Rectal smooth muscle tissue (tissue), 1 donor: ENCODE measurements around the gene FRMPD1.

Source experiments
- H3K27ac ChIP-seq: one replicate; pipeline ENCODE4 v1.7.0; 2013; ENCODE audit warnings: low read depth, low read length, inconsistent platforms
- H3K27me3 ChIP-seq: one replicate; pipeline ENCODE4 v1.7.0; 2013; ENCODE audit warnings: low read length; ENCODE audit not compliant: control insufficient read depth, insufficient read depth
- H3K36me3 ChIP-seq: one replicate; pipeline ENCODE4 v1.7.0; 2013; ENCODE audit warnings: low read length; ENCODE audit not compliant: control insufficient read depth, insufficient read depth
- H3K4me1 ChIP-seq: one replicate; pipeline ENCODE4 v1.7.0; 2013; ENCODE audit warnings: low read length; ENCODE audit not compliant: control insufficient read depth, insufficient read depth
- H3K4me3 ChIP-seq: one replicate; pipeline ENCODE4 v1.7.0; 2013; ENCODE audit warnings: low read length
- H3K9ac ChIP-seq: one replicate; pipeline ENCODE4 v1.7.0; 2013; ENCODE audit warnings: low read length

Gene FRMPD1

DNA sequence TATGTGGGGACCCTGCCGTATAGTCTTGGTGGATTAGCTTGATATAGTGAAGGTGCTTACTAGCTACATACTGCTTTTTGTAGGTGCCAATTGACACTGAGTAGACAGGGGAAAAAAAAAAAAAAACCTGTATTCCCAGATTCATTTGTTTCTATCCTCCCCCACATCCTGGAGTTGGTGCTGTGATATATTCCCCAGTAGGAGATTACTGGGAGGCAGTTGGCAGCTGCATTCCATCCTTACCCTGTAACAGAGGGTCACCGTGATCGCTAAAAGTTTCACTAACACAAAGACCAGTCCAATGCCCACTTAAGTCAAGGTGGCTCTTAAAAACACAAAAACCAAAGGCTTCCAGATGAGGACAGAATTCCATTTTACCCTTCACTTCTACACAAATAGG is 30.9 kb upstream of the FRMPD1 start:
- no peaks in the 10 kb centered on the region for H3K36me3 ChIP-seq
- H3K27ac ChIP-seq, result no peak overlapping the region
- no peak overlapping the region for H3K4me3 ChIP-seq
- no peak overlapping the region for H3K9ac ChIP-seq
- no peaks in the 10 kb centered on the region for H3K27me3 ChIP-seq
- no peaks in the 10 kb centered on the region for H3K4me1 ChIP-seq

DNA sequence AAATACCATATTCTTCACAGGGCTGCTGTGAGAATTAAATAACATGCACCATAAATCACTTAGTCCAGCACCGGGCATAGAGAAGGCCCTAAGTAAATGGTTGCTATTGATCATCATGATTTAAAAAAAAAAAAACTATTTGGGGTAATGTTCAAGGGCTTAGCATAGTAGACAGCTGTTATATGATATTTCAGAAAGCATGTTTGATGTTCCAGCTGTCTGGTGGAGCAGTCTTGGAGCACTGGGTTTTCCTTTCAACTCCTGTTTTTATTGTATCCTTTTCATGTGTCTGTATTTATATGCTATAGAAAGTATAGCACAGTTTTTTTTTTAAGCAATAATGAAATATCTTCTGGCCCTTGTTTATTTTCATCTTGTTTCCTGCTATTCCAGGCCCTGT is 30.4 kb upstream of the FRMPD1 start:
- Histone ChIP-seq H3K9ac (no peak overlapping the region), H3K4me1 (no peaks in the 10 kb centered on the region), H3K36me3 (no peaks in the 10 kb centered on the region), H3K4me3 (no peak overlapping the region), H3K27me3 (no peaks in the 10 kb centered on the region), H3K27ac (no peak overlapping the region)

DNA sequence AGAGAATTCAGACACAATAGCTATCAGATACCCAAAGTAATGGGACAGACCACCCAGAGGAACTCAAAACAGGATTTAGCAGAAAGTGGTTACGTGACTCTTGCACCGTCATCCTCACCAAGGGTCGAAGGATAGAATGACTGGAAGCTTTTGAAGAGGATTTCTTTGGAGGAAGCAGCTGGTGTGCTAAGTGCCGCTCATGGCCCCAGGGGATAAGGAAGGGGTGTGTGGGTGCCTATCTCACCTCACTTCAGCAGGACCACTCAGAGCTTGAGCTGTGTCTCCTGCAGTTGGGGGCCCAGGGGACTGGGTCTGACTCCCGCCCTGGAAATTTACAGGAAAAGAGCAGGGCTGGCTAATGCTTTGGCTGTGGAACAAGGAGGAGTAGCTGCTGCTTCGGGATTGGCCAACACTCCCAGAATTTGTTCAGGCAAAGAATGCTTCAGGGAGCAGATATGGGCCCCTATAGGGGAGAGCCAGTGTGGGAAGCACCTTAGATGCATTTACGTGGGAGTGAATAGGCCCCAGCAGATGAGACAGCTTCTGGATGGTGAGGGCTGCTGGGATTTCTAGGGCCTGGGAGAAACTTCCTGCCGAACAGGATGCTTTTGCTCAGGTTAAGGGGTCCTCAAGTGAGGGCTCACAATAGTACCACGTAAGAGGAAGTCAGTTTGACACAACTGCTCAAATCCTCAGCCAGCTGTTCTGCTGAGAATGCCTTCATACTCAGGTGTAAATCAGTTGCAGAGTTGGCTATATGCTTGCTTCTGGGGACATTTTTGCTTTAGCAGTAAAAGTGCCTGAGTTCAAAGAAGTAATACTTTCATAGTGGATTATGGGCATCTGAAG is 29.3 kb upstream of the FRMPD1 start:
- no peak overlapping the region for H3K27ac ChIP-seq
- no peak overlapping the region for H3K9ac ChIP-seq
- no peaks in the 10 kb centered on the region for H3K4me1 ChIP-seq
- no peaks in the 10 kb centered on the region for H3K27me3 ChIP-seq
- H3K36me3 ChIP-seq, result no peaks in the 10 kb centered on the region
- H3K4me3 ChIP-seq, result no peak overlapping the region

DNA sequence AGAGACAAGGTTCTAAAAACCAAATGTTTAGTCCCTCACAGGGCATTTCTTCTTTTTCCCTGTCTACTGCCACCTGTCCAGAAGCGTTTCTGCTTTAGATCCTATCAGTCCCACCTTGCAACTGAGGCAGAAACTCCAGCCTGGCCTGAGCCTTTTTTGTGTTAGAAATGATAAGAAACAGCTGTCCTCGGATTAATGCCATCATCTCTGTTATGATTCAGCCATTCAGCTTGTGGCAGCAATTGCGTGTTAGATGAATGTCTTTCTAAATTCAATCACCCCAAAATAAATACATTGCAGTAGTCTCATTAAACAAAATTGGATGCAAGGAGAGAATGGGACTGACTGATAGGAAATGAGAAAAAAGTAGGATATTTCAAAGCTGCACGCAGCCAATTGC is 28.3 kb upstream of the FRMPD1 start:
- no peak overlapping the region for H3K27ac ChIP-seq
- H3K36me3 ChIP-seq, result no peaks in the 10 kb centered on the region
- no peak overlapping the region for H3K9ac ChIP-seq
- no peaks in the 10 kb centered on the region for H3K4me1 ChIP-seq
- H3K4me3 ChIP-seq, result no peak overlapping the region
- H3K27me3 ChIP-seq, result no peaks in the 10 kb centered on the region

DNA sequence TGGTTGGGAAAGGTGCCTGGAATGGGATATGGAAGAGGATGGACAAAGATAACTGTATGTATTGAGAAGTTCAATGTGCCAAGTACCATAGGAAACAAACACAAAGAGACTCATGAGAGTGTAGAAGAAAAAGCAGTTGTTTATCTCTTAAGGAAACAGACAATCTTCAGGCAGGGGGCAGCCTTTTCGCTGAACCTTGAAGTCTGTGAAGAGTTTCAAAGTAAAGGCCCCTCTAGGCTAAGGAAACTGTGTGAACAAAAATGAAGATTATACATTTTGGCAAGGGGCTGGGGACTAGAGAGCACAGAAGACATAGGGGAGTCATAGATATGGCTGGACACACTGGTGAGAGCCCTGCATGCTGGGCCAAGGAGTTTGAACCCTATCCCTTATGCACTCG is 27.5 kb upstream of the FRMPD1 start:
- Histone ChIP-seq H3K4me1 (no peaks in the 10 kb centered on the region), H3K27me3 (no peaks in the 10 kb centered on the region)

DNA sequence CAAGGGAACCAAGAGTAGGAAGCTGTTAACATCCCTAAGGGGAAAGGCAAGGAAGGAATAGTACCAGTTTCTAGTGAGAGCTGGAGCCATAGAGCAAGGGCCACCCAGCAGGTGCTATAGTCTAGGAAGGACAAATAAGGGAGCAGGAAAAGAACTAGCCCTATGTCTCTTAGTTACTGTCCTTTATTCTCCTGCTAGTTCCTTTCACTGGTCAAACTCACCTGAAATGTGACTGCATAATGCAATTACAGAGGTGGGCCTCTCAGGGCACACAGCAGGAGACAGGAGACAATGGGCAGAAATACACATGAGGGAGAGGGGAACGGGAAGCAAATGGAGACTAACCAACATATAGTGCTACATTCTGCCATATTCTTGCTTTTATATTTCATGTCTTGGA is 26.7 kb upstream of the FRMPD1 start:
- Histone ChIP-seq H3K27ac (no peak overlapping the region), H3K27me3 (no peaks in the 10 kb centered on the region), H3K4me3 (no peak overlapping the region), H3K36me3 (no peaks in the 10 kb centered on the region), H3K4me1 (no peaks in the 10 kb centered on the region), H3K9ac (no peak overlapping the region)

More for the DNA sequence above, 27.5 kb upstream of the FRMPD1 start:
- Histone ChIP-seq H3K27ac (no peak overlapping the region), H3K36me3 (no peaks in the 10 kb centered on the region), H3K9ac (no peak overlapping the region), H3K4me3 (no peak overlapping the region)

DNA sequence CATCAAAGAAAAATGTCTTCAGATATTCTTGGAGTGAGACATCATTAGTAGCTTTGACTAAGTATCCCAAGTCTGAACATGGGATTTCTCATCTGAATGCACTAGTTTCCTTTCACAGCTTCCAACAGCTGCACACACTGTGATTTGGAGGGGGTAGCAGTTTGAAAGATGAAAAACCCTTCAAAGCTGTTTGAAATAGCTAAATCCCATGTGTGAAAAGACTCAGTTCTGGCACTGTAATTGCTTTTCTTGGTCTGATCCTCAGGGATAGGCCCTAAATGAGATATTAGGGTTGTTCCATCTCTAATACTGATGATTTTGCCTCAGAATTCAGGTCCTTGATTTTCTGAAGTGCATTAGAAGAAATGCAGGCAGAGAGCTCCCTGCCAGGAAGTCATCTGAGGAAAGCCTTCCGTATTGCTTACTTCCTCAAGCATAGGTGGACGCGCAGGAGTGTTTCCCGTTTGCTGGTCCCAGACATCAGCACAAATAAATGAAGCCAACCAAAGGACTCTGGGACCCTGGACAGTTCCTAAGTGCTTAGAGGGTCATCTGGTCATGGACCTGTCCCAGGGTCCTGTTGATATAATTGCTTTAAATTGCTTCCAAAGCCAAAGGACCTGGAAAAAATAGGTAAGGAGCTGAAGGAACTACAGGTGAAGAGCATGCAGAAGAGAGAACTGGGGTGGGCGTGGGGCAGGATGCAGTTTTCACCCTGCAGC is 25.6 kb upstream of the FRMPD1 start:
- Histone ChIP-seq H3K4me1 (no peaks in the 10 kb centered on the region), H3K36me3 (no peaks in the 10 kb centered on the region)

DNA sequence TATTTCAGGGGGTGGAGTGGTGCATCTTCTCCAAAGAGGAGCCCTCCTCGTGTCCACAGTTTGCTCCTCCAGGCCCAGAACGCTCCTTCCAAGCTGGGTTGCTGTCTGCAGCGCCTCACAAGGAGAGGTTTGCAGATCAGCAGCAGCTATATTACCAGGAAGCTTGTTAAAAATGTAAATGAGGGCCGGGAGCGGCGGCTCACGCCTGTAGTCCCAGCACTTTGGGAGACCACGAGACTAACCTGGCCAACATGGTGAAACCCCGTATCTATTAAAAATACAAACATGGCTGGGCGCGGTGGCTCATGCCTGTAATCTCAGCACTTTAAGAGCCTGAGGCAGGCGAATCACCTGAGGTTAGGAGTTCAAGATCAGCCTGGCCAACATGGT is 25.0 kb upstream of the FRMPD1 start:
- Histone ChIP-seq H3K27me3 (no peaks in the 10 kb centered on the region), H3K27ac (no peak overlapping the region), H3K9ac (no peak overlapping the region), H3K4me3 (no peak overlapping the region), H3K4me1 (no peaks in the 10 kb centered on the region), H3K36me3 (no peaks in the 10 kb centered on the region)

More for the DNA sequence above, 25.6 kb upstream of the FRMPD1 start:
- Histone ChIP-seq H3K27ac (no peak overlapping the region), H3K4me3 (no peak overlapping the region), H3K27me3 (no peaks in the 10 kb centered on the region), H3K9ac (no peak overlapping the region)

DNA sequence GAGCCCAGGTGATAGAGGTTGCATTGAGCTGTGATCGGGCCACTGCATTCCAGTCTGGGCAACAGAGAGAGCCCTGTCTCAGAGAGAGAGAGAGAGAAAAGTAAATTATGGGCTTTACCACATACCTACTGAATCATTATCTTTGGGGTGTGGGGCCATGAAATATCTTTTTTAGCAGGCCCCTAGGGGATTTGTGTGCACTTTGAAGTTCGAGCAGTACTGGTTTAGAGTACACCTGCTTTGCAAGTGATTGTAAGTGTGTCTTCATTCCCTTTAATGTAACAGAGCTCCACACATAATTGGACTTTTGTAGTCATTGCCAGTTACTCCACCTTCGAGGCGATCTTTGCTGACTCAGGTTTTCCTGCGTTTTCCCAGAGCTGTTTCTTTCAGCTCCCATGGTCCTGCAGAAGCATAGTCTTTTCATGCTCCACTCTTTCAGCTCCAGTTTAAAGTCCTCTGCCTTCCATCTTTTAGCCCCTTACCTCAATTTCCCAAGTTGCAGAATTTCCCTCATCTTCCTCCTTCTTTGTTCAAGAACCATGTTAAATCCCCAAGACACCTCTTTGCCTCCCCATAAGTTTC is 24.0 kb upstream of the FRMPD1 start:
- H3K27ac ChIP-seq, result no peak overlapping the region

DNA sequence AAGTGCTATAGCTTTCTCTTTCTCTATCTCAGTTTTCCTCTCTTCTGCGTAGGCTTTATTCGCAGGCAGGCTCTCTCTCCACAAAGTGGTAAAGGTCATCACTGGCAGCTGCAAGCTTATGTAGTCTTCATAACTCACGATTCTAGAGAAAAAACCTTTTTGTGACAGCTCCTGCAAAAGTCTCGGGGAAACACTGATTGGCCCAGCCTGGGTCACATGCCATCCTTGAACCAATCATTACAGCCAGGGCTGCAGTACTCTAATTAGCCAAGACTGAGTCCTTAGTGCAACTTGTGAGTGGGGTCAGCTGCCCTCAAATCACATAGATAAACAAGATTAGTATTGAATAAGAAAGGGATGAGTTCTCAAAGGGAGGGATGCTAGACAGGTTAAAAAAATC is 18.3 kb upstream of the FRMPD1 start:
- Histone ChIP-seq H3K27ac (no peak overlapping the region), H3K4me3 (no peak overlapping the region), H3K36me3 (no peaks in the 10 kb centered on the region), H3K9ac (no peak overlapping the region), H3K4me1 (no peaks in the 10 kb centered on the region), H3K27me3 (no peaks in the 10 kb centered on the region)

More for the DNA sequence above, 24.0 kb upstream of the FRMPD1 start:
- Histone ChIP-seq H3K9ac (no peak overlapping the region), H3K4me1 (no peaks in the 10 kb centered on the region), H3K4me3 (no peak overlapping the region), H3K27me3 (no peaks in the 10 kb centered on the region), H3K36me3 (no peaks in the 10 kb centered on the region)

DNA sequence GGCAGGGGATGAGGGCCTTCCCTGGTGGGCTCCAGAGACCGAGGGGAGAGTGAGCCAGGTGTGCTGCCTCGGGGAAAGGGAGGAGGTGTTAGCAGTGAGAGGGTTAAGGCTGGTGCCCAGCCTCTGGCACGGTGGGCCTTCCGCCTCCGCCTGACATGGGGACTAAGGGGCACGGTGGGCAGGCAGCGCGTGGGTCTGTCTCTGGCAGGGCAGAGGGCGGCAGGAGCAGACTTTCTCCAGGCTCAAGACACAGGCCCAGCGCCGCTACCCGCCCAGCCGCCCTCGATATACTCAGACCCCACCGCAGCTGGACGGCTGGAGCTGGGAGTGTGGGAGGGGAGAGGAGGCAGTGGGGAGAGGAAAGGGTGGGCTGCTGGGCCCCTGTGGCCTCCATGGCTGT is 14.9 kb upstream of the FRMPD1 start:
- H3K27ac ChIP-seq, result no peak overlapping the region
- no peaks in the 10 kb centered on the region for H3K4me1 ChIP-seq
- H3K9ac ChIP-seq, result no peak overlapping the region
- H3K36me3 ChIP-seq, result no peaks in the 10 kb centered on the region
- no peaks in the 10 kb centered on the region for H3K27me3 ChIP-seq
- no peak overlapping the region for H3K4me3 ChIP-seq

DNA sequence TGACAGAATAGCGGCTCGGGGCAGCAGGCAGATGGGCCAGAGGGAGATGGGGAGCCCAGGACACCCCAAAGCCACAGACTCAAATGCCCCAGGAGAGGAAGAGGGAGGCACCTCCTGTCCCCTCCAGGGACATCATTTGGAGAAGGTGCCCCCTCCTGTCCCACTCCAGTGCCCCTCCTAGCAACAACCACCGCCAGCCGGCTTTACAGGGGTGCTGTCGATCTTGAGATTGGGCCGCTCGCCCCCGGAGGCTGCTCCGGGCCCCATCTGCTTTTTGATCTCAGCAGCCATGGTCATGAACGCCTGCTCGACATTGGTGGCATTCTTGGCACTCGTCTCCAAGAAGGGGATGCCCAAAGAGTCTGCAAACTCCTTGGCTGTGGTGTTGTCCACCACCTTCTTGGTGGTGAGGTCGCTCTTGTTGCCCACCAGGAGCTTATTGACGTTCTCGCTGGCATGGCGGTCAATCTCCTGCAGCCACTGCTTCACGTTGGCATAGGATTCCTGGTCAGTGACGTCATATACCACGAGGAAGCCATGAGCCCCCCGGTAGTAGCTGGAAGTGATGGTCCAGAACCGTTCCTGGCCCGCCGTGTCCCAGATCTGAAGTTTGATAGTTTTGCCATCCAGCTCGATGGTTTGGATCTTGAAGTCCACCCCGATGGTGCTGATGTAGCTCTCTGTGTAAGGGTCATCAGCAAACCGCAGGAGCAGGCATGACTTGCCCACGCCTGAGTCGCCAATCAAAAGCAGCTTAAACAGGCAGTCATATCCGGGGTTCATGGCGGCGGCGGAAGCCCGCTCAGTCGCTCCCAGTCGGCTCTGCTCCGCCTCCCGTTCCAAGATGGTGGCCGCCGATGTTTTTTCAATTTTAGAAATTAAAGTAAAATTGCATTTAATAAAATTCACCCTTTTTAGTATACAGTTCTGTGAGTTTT is 14.0 kb upstream of the FRMPD1 start:
- Histone ChIP-seq H3K4me3 (no peak overlapping the region), H3K9ac (no peak overlapping the region), H3K27me3 (no peaks in the 10 kb centered on the region), H3K4me1 (no peaks in the 10 kb centered on the region), H3K27ac (no peak overlapping the region), H3K36me3 (no peaks in the 10 kb centered on the region)
